T-helper 17 cell (primary cell): Measurements from ENCODE around the gene ADRB1. TPM values are rescaled to one million over a fixed set of nuclear protein-coding genes. Genes with fewer than 3 reads are reported as not detected.

Experiments
- ATAC-seq: fragments of 150-1000 bp; cut with Tn5 transposase; 2 replicates; pipeline ENCODE4 v1.10.0; 2021; ENCODE audit warnings: mild to moderate bottlenecking, moderate library complexity
- DNase-seq, 3 donors: peaks; one replicate each; pipeline versions ENCODE4 v3.0.0 to v3.0.0-alpha.2; 2020 to 2021
- H3K9me3 ChIP-seq: one replicate; pipeline ENCODE4 v1.7.0; 2013; ENCODE audit warnings: low read length, mild to moderate bottlenecking; ENCODE audit not compliant: control insufficient read depth, poor library complexity, severe bottlenecking
- H3K27ac Mint-ChIP-seq: one replicate; pipeline ENCODE4 v1.8.0; 2022; ENCODE audit warnings: mild to moderate bottlenecking, moderate library complexity, mixed read lengths
- H3K27me3 Mint-ChIP-seq: one replicate; pipeline ENCODE4 v1.8.0; 2022; ENCODE audit warnings: mixed read lengths
- H3K36me3 Mint-ChIP-seq: one replicate; pipeline ENCODE4 v1.8.0; 2022; ENCODE audit warnings: low read depth, mixed read lengths
- H3K4me1 Mint-ChIP-seq: one replicate; pipeline ENCODE4 v1.8.0; 2022; ENCODE audit warnings: mild to moderate bottlenecking, mixed read lengths
- H3K4me3 Mint-ChIP-seq: one replicate; pipeline ENCODE4 v1.8.0; 2022; ENCODE audit warnings: mild to moderate bottlenecking, moderate library complexity, mixed read lengths
- total RNA-seq, 4 donors: library from RNA in 2 of 4; stranded (reverse) in 2 of 4; gene quantifications; one replicate each; pipeline ENCODE4 v1.2.3 and lab custom pipeline; 2022 to 2026

ADRB1 gene
- total RNA-seq, 2 donors from 2014 or later, result 0.10 to 0.16 TPM

DNA sequence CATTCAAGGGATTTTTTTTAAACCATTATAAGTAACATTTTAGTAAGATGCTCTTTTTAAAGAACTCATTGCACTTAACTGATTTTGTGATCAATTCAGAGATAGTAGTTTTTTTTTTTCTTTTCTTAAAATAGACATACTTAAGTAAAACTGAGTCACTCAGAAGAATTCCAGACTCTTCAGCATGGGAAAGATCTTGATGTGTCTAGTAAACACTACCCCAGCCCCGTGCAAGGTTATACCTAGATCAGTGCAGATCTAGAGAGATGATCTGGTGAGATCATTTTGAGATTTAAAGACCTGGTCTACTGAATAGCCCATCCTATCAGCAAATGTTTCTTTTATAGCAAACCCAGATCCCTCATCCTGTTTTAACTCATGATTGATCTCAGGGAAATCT, 8.6 kb downstream of the ADRB1 start:
- Mint-ChIP-seq H3K36me3 (peaks cover 3% of the 10 kb centered on the region), H3K27ac (no peak overlapping the region), H3K4me3 (no peak overlapping the region), H3K4me1 (peaks cover 9% of the 10 kb centered on the region), H3K27me3 (peaks cover 57% of the 10 kb centered on the region)
- no peak for DNase-seq
- ATAC-seq, result no peak
- H3K9me3 ChIP-seq, result no peaks in the 10 kb centered on the region

DNA sequence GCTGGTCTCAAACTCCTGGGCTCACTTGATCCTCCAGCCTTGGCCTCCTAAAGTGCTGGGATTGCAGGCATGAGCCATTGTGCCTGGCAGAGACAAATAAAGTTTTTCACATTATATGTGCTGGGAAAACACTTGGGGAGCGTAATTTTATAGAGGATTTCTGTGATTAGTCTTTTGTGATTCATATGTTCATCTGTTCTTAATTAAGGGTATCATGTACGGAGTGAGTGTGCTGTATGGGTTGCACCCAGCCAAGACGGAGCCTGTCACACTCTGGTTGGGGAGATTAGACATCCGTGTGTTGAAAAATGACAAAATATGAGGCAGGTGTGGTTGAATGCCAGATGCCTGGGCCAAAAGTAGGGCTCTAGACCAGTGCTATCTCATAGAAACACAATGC, 10.3 kb downstream of the ADRB1 start:
- H3K9me3 ChIP-seq, result no peaks in the 10 kb centered on the region
- Mint-ChIP-seq H3K4me3 (no peak overlapping the region), H3K27ac (no peak overlapping the region), H3K27me3 (peaks cover 47% of the 10 kb centered on the region), H3K36me3 (peaks cover 3% of the 10 kb centered on the region), H3K4me1 (peaks cover 5% of the 10 kb centered on the region)
- DNase-seq, result no peak
- no peak for ATAC-seq

DNA sequence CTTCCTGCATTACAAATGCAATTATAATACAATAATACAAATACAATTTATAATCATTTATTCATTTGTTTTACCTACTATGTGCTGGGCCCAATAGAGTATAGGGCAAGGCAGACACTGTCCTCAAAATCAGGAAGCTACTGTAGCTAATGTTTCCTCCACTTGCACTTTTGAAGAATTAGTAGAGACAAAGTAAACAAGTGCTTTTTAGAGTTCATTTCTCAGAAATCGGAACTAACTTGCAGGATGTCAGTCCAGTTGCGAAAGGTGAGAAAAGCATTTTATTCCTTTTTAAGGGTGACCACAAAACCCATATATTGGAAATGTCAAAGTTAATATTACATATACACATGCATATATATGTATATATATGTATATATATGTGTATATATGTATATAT, 14.2 kb downstream of the ADRB1 start:
- Mint-ChIP-seq H3K27ac (no peak overlapping the region), H3K4me1 (peaks cover 3% of the 10 kb centered on the region), H3K27me3 (peaks cover 26% of the 10 kb centered on the region), H3K4me3 (no peak overlapping the region), H3K36me3 (no peaks in the 10 kb centered on the region)
- ATAC-seq, result no peak
- no peak for DNase-seq
- H3K9me3 ChIP-seq, result no peaks in the 10 kb centered on the region

DNA sequence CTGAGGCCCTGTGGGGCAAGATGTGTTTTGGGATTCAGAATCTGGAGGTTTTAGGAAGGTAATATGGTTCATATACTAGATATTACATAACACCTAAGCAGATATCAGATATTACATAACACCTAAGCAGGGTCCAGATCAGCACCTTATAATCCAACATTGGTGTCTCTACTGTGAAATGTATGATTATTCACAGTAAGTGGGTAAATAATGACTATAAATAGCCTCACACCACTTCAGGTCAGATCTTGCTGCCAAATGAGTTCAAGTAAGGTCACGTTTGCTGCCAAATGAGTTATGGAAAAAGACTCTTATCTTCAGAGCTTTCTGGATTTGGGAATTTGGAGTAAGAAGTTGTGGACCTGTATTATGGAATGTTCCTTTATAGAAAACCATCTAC, 14.6 kb downstream of the ADRB1 start:
- no peaks in the 10 kb centered on the region for H3K4me1 Mint-ChIP-seq
- no peaks in the 10 kb centered on the region for H3K9me3 ChIP-seq
- DNase-seq (no peak), ATAC-seq (no peak)
- H3K27me3 Mint-ChIP-seq, result peaks cover 27% of the 10 kb centered on the region
- H3K27ac Mint-ChIP-seq, result no peak overlapping the region
- H3K36me3 Mint-ChIP-seq, result no peaks in the 10 kb centered on the region
- H3K4me3 Mint-ChIP-seq, result no peak overlapping the region

DNA sequence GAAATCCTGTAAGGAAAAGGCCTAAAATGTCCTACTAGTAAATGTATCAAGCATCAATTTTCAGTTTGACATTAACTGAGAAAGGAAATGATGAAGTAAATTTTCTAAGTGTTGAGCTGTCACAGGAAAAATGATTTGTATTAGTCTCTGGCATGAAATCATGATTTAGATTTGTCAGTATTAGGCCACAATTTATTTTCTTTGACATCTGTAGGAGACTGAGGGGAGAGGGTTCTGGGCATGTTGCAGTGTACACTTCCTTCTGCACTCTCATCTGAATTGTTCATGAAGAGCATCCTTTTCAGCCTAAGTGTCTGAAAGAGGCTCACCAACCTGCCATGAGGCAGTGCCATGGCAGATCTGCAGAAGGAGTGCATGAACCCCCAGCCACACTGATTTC, 15.9 kb downstream of the ADRB1 start:
- Mint-ChIP-seq H3K27me3 (peaks cover 21% of the 10 kb centered on the region), H3K36me3 (no peaks in the 10 kb centered on the region), H3K27ac (no peak overlapping the region), H3K4me1 (no peaks in the 10 kb centered on the region), H3K4me3 (no peak overlapping the region)
- no peaks in the 10 kb centered on the region for H3K9me3 ChIP-seq
- no peak for DNase-seq
- ATAC-seq, result no peak

DNA sequence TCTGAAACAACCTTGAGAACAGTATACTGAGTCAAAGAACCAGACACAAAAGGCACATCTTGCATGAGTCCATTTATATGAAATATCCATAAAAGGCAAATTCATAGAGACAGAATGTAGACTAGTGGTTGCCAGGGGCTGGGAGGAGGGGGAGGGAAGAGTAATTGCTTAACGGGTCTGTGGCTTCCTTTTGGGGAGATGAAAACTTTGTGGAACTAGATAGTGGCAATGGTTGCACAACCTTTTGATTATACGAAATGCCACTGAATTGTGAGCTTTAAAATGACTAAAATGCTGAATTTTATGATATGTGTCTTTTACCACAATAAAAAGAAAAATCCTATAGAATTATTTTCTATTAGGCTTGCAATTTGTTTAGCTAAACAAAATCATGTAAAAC, 16.8 kb downstream of the ADRB1 start:
- H3K4me1 Mint-ChIP-seq, result peaks cover 5% of the 10 kb centered on the region
- no peak overlapping the region for H3K27ac Mint-ChIP-seq
- ATAC-seq, result no peak
- no peaks in the 10 kb centered on the region for H3K36me3 Mint-ChIP-seq
- DNase-seq, result no peak
- peaks cover 24% of the 10 kb centered on the region for H3K27me3 Mint-ChIP-seq
- H3K4me3 Mint-ChIP-seq, result no peak overlapping the region
- no peaks in the 10 kb centered on the region for H3K9me3 ChIP-seq

DNA sequence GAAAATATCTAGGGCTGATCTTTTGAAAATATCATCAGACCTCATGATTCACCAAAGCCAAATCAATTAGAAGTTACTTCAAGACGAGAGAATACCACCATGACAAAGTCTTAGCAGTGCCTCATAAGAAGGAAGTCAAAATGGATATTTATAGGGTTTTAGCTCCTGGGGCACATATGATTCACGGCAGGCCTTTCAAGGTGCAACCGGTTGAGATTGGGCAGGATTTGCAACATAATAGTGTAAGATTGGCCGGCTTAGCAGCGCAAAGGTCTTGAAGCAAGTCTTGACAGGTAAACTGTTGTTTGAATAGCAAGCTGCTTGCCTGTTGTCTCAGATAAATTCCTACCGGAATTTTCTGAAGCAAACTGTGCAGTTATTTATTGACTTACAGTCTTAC, 17.5 kb downstream of the ADRB1 start:
- no peak overlapping the region for H3K27ac Mint-ChIP-seq
- H3K36me3 Mint-ChIP-seq, result peaks cover 3% of the 10 kb centered on the region
- H3K4me1 Mint-ChIP-seq, result peaks cover 8% of the 10 kb centered on the region
- no peak for DNase-seq
- H3K27me3 Mint-ChIP-seq, result peaks cover 28% of the 10 kb centered on the region
- no peaks in the 10 kb centered on the region for H3K9me3 ChIP-seq
- no peak overlapping the region for H3K4me3 Mint-ChIP-seq
- no peak for ATAC-seq

GRCh38 chr10:114061789-114062188, 18.1 kb downstream of the ADRB1 start:
- H3K4me3 Mint-ChIP-seq, result no peak overlapping the region
- H3K27me3 Mint-ChIP-seq, result peaks cover 28% of the 10 kb centered on the region
- no peak overlapping the region for H3K27ac Mint-ChIP-seq
- DNase-seq (no peak), ATAC-seq (no peak)
- peaks cover 8% of the 10 kb centered on the region for H3K4me1 Mint-ChIP-seq
- H3K9me3 ChIP-seq, result no peaks in the 10 kb centered on the region
- peaks cover 3% of the 10 kb centered on the region for H3K36me3 Mint-ChIP-seq

DNA sequence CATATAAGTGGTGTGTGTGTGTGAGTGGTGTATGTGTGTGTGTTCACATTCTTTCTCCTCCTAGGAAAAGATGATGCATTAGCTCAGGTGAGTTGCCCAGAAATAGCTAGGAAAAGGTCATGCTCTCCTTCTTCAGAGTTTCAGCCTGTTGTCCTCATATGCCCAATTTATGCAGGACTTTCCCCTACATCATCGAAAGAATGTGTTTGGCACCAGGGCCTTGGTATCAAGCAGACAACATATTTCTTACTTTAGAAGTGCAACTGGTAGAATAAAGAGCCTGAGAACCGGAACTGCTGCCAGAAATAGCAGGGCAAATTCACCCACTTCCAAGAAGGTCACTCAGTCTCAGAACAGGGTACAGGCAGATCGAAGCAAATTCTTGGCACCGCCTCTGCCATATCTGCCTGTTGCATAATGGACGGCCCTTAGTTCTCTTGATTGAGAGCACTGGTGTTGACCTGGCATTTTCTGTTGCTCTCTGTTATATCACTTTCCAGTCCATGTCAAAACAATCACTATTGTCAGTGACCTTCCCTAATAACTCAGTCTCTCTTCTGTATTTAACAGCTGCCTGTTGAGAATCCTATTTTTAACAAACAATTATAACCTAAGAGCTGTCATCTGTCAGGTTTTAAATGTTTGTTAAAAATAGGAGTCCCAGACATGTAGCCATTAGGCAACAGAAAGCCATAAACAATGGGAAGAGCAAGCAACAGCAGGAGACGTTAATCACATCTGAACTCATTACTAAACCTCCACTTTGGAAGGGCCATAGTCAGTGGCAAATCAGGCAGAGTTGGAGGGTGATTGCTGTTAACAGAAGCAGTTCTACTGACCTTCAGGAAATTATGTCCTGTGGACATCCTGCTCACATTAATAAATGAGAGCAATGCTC, 20.7 kb downstream of the ADRB1 start:
- H3K27me3 Mint-ChIP-seq, result peaks cover 21% of the 10 kb centered on the region
- peaks cover 15% of the 10 kb centered on the region for H3K4me1 Mint-ChIP-seq
- H3K27ac Mint-ChIP-seq, result no peak overlapping the region
- peaks cover 3% of the 10 kb centered on the region for H3K36me3 Mint-ChIP-seq
- no peak overlapping the region for H3K4me3 Mint-ChIP-seq
- no peak for ATAC-seq
- no peak for DNase-seq
- H3K9me3 ChIP-seq, result no peaks in the 10 kb centered on the region

GRCh38 chr10:114065049-114065435, 21.4 kb downstream of the ADRB1 start:
- no peak for DNase-seq
- Mint-ChIP-seq H3K4me3 (no peak overlapping the region), H3K27me3 (peaks cover 21% of the 10 kb centered on the region), H3K4me1 (peaks cover 15% of the 10 kb centered on the region), H3K27ac (no peak overlapping the region), H3K36me3 (peaks cover 3% of the 10 kb centered on the region)
- ATAC-seq, result no peak
- no peaks in the 10 kb centered on the region for H3K9me3 ChIP-seq

GRCh38 chr10:114068054-114068707, 24.5 kb downstream of the ADRB1 start:
- no peaks in the 10 kb centered on the region for H3K9me3 ChIP-seq
- H3K4me1 Mint-ChIP-seq, result peaks cover 21% of the 10 kb centered on the region
- ATAC-seq, result no peak
- H3K27me3 Mint-ChIP-seq, result peaks cover 17% of the 10 kb centered on the region
- DNase-seq, result no peak
- no peak overlapping the region for H3K4me3 Mint-ChIP-seq
- no peak overlapping the region for H3K27ac Mint-ChIP-seq
- H3K36me3 Mint-ChIP-seq, result peaks cover 3% of the 10 kb centered on the region

GRCh38 chr10:114070710-114071109, 27.0 kb downstream of the ADRB1 start:
- no peak for DNase-seq
- H3K27ac Mint-ChIP-seq, result no peak overlapping the region
- peaks cover 20% of the 10 kb centered on the region for H3K4me1 Mint-ChIP-seq
- H3K27me3 Mint-ChIP-seq, result peaks cover 2% of the 10 kb centered on the region
- ATAC-seq, result no peak
- peaks cover under 1% of the 10 kb centered on the region for H3K36me3 Mint-ChIP-seq
- no peaks in the 10 kb centered on the region for H3K9me3 ChIP-seq
- no peak overlapping the region for H3K4me3 Mint-ChIP-seq

DNA sequence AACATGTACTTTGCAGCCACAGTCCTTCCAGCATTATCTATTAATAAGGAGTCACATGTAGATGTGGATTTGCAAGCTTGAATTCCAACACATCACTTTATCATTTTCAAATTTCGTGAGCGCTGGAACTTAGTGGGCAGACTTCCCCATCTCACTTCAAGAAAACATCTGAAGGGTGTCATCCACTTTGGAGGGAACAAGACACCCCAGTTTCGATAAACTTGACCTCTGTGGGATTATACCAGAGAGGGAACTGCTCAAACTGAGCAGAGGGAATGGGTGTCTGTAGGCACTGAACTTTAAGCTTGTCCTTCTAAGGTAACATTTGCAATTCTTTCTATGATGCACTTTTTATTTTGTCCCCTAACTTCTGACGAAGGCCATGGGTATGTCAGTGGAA, 27.5 kb downstream of the ADRB1 start:
- H3K9me3 ChIP-seq, result no peaks in the 10 kb centered on the region
- H3K36me3 Mint-ChIP-seq, result no peaks in the 10 kb centered on the region

More for the DNA sequence above, 27.5 kb downstream of the ADRB1 start:
- ATAC-seq (no peak), DNase-seq (no peak)
- Mint-ChIP-seq H3K27me3 (peaks cover 4% of the 10 kb centered on the region), H3K27ac (no peak overlapping the region), H3K4me3 (no peak overlapping the region), H3K4me1 (peaks cover 20% of the 10 kb centered on the region)
